Measurements from ENCODE around the gene RAB8B.

Gene RAB8B

GRCh38 chr15:63172851-63173451 is 16.5 kb upstream of the RAB8B start:
- Histone ChIP-seq H3K4me3 (no peak overlapping the region), H3K9ac (ENCODE audit: insufficient read length) (no peak overlapping the region), H3K27ac (no peak overlapping the region), H3K36me3 (ENCODE audit: insufficient read depth, low read length) (no peaks in the 10 kb centered on the region), H3K9me3 (ENCODE audit: low read depth, low read length) (no peaks in the 10 kb centered on the region)
- no peak for DNase-seq (ENCODE audit: low read depth, low spot score)
- TF ChIP-seq EZH2 (IDR thresholded peaks at IDR 0.05) (no peak), POLR2AphosphoS5 (IDR thresholded peaks at IDR 0.05; ENCODE audit: borderline replicate concordance, low read depth, low read length) (no peak), FOXP2 (optimal IDR thresholded peaks at IDR 0.05; ENCODE audit: control extremely low read depth, extremely low read length, insufficient read depth) (no peak)

- Histone ChIP-seq H3K4me3 (no peak overlapping the region), H3K9me3 (ENCODE audit: low read depth, low read length) (no peaks in the 10 kb centered on the region), H3K9ac (ENCODE audit: insufficient read length) (no peak overlapping the region), H3K27ac (no peak overlapping the region), H3K36me3 (ENCODE audit: insufficient read depth, low read length) (no peaks in the 10 kb centered on the region)
- TF ChIP-seq EZH2 (IDR thresholded peaks at IDR 0.05) (no peak), FOXP2 (optimal IDR thresholded peaks at IDR 0.05; ENCODE audit: control extremely low read depth, extremely low read length, insufficient read depth) (no peak), POLR2AphosphoS5 (IDR thresholded peaks at IDR 0.05; ENCODE audit: borderline replicate concordance, low read depth, low read length) (no peak)
- DNase-seq (ENCODE audit: low read depth, low spot score), result no peak
Measured at GRCh38 chr15:63176302-63176701, 13.1 kb upstream of the RAB8B start.

- Histone ChIP-seq H3K9me3 (ENCODE audit: low read depth, low read length) (no peaks in the 10 kb centered on the region), H3K27ac (no peak overlapping the region), H3K36me3 (ENCODE audit: insufficient read depth, low read length) (no peaks in the 10 kb centered on the region), H3K4me3 (no peak overlapping the region), H3K9ac (ENCODE audit: insufficient read length) (no peak overlapping the region)
- no peak for TF ChIP-seq POLR2AphosphoS5 (IDR thresholded peaks at IDR 0.05; ENCODE audit: borderline replicate concordance, low read depth, low read length)
- no peak for TF ChIP-seq FOXP2 (optimal IDR thresholded peaks at IDR 0.05; ENCODE audit: control extremely low read depth, extremely low read length, insufficient read depth)
- TF ChIP-seq EZH2 (IDR thresholded peaks at IDR 0.05), result no peak
- no peak for DNase-seq (ENCODE audit: low read depth, low spot score)
Measured at GRCh38 chr15:63178034-63178433, 11.4 kb upstream of the RAB8B start.

- no peak for DNase-seq (ENCODE audit: low read depth, low spot score)
- Histone ChIP-seq H3K9me3 (ENCODE audit: low read depth, low read length) (no peaks in the 10 kb centered on the region), H3K36me3 (ENCODE audit: insufficient read depth, low read length) (no peaks in the 10 kb centered on the region), H3K4me3 (no peak overlapping the region), H3K9ac (ENCODE audit: insufficient read length) (no peak overlapping the region), H3K27ac (no peak overlapping the region)
- no peak for TF ChIP-seq FOXP2 (optimal IDR thresholded peaks at IDR 0.05; ENCODE audit: control extremely low read depth, extremely low read length, insufficient read depth)
- TF ChIP-seq EZH2 (IDR thresholded peaks at IDR 0.05), result no peak
- TF ChIP-seq POLR2AphosphoS5 (IDR thresholded peaks at IDR 0.05; ENCODE audit: borderline replicate concordance, low read depth, low read length), result no peak
Measured at GRCh38 chr15:63180746-63181145, 8.7 kb upstream of the RAB8B start.

GRCh38 chr15:63181648-63182047 is 7.8 kb upstream of the RAB8B start:
- no peak overlapping the region for H3K9ac ChIP-seq (ENCODE audit: insufficient read length)
- TF ChIP-seq FOXP2 (optimal IDR thresholded peaks at IDR 0.05; ENCODE audit: control extremely low read depth, extremely low read length, insufficient read depth) (no peak), EZH2 (IDR thresholded peaks at IDR 0.05) (no peak), POLR2AphosphoS5 (IDR thresholded peaks at IDR 0.05; ENCODE audit: borderline replicate concordance, low read depth, low read length) (no peak)
- DNase-seq (ENCODE audit: low read depth, low spot score), result no peak
- no peak overlapping the region for H3K27ac ChIP-seq
- no peaks in the 10 kb centered on the region for H3K9me3 ChIP-seq (ENCODE audit: low read depth, low read length)
- H3K36me3 ChIP-seq (ENCODE audit: insufficient read depth, low read length), result no peaks in the 10 kb centered on the region
- no peak overlapping the region for H3K4me3 ChIP-seq

- no peaks in the 10 kb centered on the region for H3K36me3 ChIP-seq (ENCODE audit: insufficient read depth, low read length)
- no peaks in the 10 kb centered on the region for H3K9me3 ChIP-seq (ENCODE audit: low read depth, low read length)
- TF ChIP-seq EZH2 (IDR thresholded peaks at IDR 0.05), result no peak
- TF ChIP-seq FOXP2 (optimal IDR thresholded peaks at IDR 0.05; ENCODE audit: control extremely low read depth, extremely low read length, insufficient read depth), result no peak
- TF ChIP-seq POLR2AphosphoS5 (IDR thresholded peaks at IDR 0.05; ENCODE audit: borderline replicate concordance, low read depth, low read length), result no peak
- H3K4me3 ChIP-seq, result no peak overlapping the region
- H3K27ac ChIP-seq, result no peak overlapping the region
- no peak for DNase-seq (ENCODE audit: low read depth, low spot score)
- no peak overlapping the region for H3K9ac ChIP-seq (ENCODE audit: insufficient read length)
Measured at GRCh38 chr15:63185206-63185605, 4.2 kb upstream of the RAB8B start.

GRCh38 chr15:63186065-63186464 is 3.3 kb upstream of the RAB8B start:
- no peaks in the 10 kb centered on the region for H3K36me3 ChIP-seq (ENCODE audit: insufficient read depth, low read length)
- H3K27ac ChIP-seq, result no peak overlapping the region
- no peak overlapping the region for H3K4me3 ChIP-seq
- TF ChIP-seq EZH2 (IDR thresholded peaks at IDR 0.05), result no peak
- H3K9ac ChIP-seq (ENCODE audit: insufficient read length), result no peak overlapping the region
- H3K9me3 ChIP-seq (ENCODE audit: low read depth, low read length), result no peaks in the 10 kb centered on the region
- no peak for DNase-seq (ENCODE audit: low read depth, low spot score)

- H3K9me3 ChIP-seq (ENCODE audit: low read depth, low read length), result no peaks in the 10 kb centered on the region
- no peak for DNase-seq (ENCODE audit: low read depth, low spot score)
- no peak overlapping the region for H3K27ac ChIP-seq
Measured at GRCh38 chr15:63187589-63188226, 1.7 kb upstream of the RAB8B start.

More at GRCh38 chr15:63187589-63188226, 1.7 kb upstream of the RAB8B start:
- no peak overlapping the region for H3K4me3 ChIP-seq
- H3K36me3 ChIP-seq (ENCODE audit: insufficient read depth, low read length), result no peaks in the 10 kb centered on the region
- TF ChIP-seq POLR2AphosphoS5 (IDR thresholded peaks at IDR 0.05; ENCODE audit: borderline replicate concordance, low read depth, low read length) (no peak), EZH2 (IDR thresholded peaks at IDR 0.05) (no peak), FOXP2 (optimal IDR thresholded peaks at IDR 0.05; ENCODE audit: control extremely low read depth, extremely low read length, insufficient read depth) (no peak)
- H3K9ac ChIP-seq (ENCODE audit: insufficient read length), result no peak overlapping the region

Data from SK-N-MC (cell line).